Neuronal stem cell (in vitro differentiated cells): ENCODE results near the gene CORO2B.
A peak's percentile ranks its signal among the peaks of the same experiment; 100 is the strongest.

Source experiments
- DNase-seq: peaks from one replicate; pipeline ENCODE4 v3.0.0-alpha.2; 2013; ENCODE audit warnings: low spot score
- H2AFZ ChIP-seq: one replicate; pipeline ENCODE4 v1.6.1; 2013; ENCODE audit warnings: mild to moderate bottlenecking, low read length, inconsistent platforms
- H2AK5ac ChIP-seq: 2 replicates; pipeline ENCODE4 v1.6.1; 2013; ENCODE audit warnings: low read depth, mild to moderate bottlenecking, inconsistent platforms, low read length, moderate library complexity, mixed read lengths
- H2BK120ac ChIP-seq: 2 replicates; pipeline ENCODE4 v1.6.1; 2013; ENCODE audit warnings: low read depth, mild to moderate bottlenecking, inconsistent platforms, low read length, moderate library complexity, mixed read lengths
- H2BK12ac ChIP-seq: one replicate; pipeline ENCODE4 v1.6.1; 2013; ENCODE audit warnings: low read length, inconsistent platforms
- H2BK15ac ChIP-seq: 2 replicates; pipeline ENCODE4 v1.6.1; 2013; ENCODE audit warnings: mild to moderate bottlenecking, low read length, inconsistent platforms, mixed read lengths
- H2BK5ac ChIP-seq: one replicate; pipeline ENCODE4 v1.6.1; 2013; ENCODE audit warnings: inconsistent platforms, mild to moderate bottlenecking, low read length, moderate library complexity
- H3K14ac ChIP-seq: one replicate; pipeline ENCODE4 v1.6.1; 2013; ENCODE audit warnings: low read length, inconsistent platforms
- H3K18ac ChIP-seq: 2 replicates; pipeline ENCODE4 v1.6.1; 2013; ENCODE audit warnings: low read length, inconsistent platforms
- H3K23ac ChIP-seq: 2 replicates; pipeline ENCODE4 v1.6.1; 2013; ENCODE audit warnings: low read depth, mild to moderate bottlenecking, mixed read lengths, low read length, inconsistent platforms; ENCODE audit not compliant: poor library complexity
- H3K27ac ChIP-seq: replicated peaks from 3 replicates; pipeline ENCODE4 v1.5.1; 2013; ENCODE audit warnings: low read length, inconsistent platforms
- H3K27me3 ChIP-seq, 3 experiments: 2 replicates each; pipeline ENCODE4 v1.6.1; 2013; ENCODE audit warnings: low read length in 3 of 3, mild to moderate bottlenecking in 2 of 3, inconsistent platforms in 1 of 3, low read depth in 1 of 3, mixed read lengths in 1 of 3, moderate library complexity in 1 of 3; ENCODE audit not compliant: control insufficient read depth in 3 of 3, insufficient read depth in 3 of 3
- H3K36me3 ChIP-seq, 2 donors: replicated peaks in 1 of 2; 2 replicates each; pipeline ENCODE4 v1.6.1; 2013; ENCODE audit warnings: low read length in 2 of 2; ENCODE audit not compliant: control insufficient read depth in 2 of 2, insufficient read depth in 2 of 2
- H3K4ac ChIP-seq: 2 replicates; pipeline ENCODE4 v1.6.1; 2013; ENCODE audit warnings: inconsistent platforms, mild to moderate bottlenecking, low read length, moderate library complexity
- H3K4me1 ChIP-seq, 2 donors: 1 replicate in 1 of 2; 2 replicates in 1 of 2; pipeline ENCODE4 v1.6.1; 2013; ENCODE audit warnings: low read length in 2 of 2, low read depth in 1 of 2; ENCODE audit not compliant: control insufficient read depth in 2 of 2, insufficient read depth in 1 of 2
- H3K4me2 ChIP-seq: one replicate; pipeline ENCODE4 v1.6.1; 2013; ENCODE audit warnings: mild to moderate bottlenecking, low read length, inconsistent platforms; ENCODE audit not compliant: insufficient read depth, poor library complexity, severe bottlenecking
- H3K4me3 ChIP-seq, 2 donors: 2 replicates each; pipeline ENCODE4 v1.5.1; 2013; ENCODE audit warnings: low read length in 2 of 2, mild to moderate bottlenecking in 2 of 2, inconsistent platforms in 1 of 2, moderate library complexity in 1 of 2
- H3K79me1 ChIP-seq: one replicate; pipeline ENCODE4 v1.6.1; 2013; ENCODE audit warnings: low read depth, mild to moderate bottlenecking, inconsistent platforms, low read length, moderate library complexity
- H3K9ac ChIP-seq: one replicate; pipeline ENCODE4 v1.6.1; 2013; ENCODE audit warnings: mild to moderate bottlenecking, low read depth, low read length, inconsistent platforms; ENCODE audit not compliant: poor library complexity
- H3K9me3 ChIP-seq, 2 donors: replicated peaks in 1 of 2; 2 replicates each; pipeline versions ENCODE3 to v1.6.1; 2013; ENCODE audit warnings: low read length in 2 of 2, mild to moderate bottlenecking in 2 of 2, inconsistent platforms in 1 of 2, low read depth in 1 of 2, mixed read lengths in 1 of 2, moderate library complexity in 1 of 2; ENCODE audit not compliant: control insufficient read depth in 2 of 2, insufficient read depth in 1 of 2
- H4K8ac ChIP-seq: one replicate; pipeline ENCODE4 v1.6.1; 2013; ENCODE audit warnings: low read depth, mild to moderate bottlenecking, inconsistent platforms, low read length, moderate library complexity
- H4K91ac ChIP-seq: one replicate; pipeline ENCODE4 v1.6.1; 2013; ENCODE audit warnings: low read length, low read depth, mild to moderate bottlenecking, inconsistent platforms; ENCODE audit not compliant: poor library complexity
- WGBS, 2 donors: extraction: QIAGEN DNeasy Blood & Tissue Kit; methylation state at CpG; one replicate each; pipeline ENCODE4 v1.1.7; 2013; ENCODE audit warnings: missing lambda C conversion rate in 2 of 2, mixed read lengths in 1 of 2; ENCODE audit not compliant: insufficient read length in 2 of 2, insufficient replicate concordance in 1 of 2; ENCODE audit errors: extremely low coverage in 2 of 2; 5-methylcytosine and 5-hydroxymethylcytosine counted together

Gene CORO2B

DNA sequence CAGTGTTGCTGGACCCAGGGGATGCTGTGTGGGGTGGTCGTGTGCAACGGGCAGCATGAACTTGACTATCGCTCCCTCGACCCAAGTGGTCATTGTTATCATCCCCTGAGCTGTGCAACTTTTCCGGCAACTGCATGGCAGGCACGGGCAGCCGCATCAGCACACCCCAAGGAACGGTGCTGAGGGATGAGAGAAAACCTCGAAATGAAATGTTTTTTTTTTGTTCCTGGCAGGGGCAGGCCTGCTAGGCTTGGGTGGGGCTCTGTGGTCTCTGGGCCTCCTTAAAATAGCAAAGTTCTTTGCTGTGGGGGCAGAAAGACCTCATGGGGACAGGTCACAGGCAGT lies 51.4 kb downstream of the CORO2B start:
- no peak overlapping the region for H3K4ac ChIP-seq
- no peak overlapping the region for H3K4me3 ChIP-seq
- no peak overlapping the region for H3K18ac ChIP-seq
- H3K9ac ChIP-seq, result no peak overlapping the region
- no peak overlapping the region for H4K91ac ChIP-seq
- H2AFZ ChIP-seq, result no peak overlapping the region
- H2BK120ac ChIP-seq, result no peak overlapping the region
- H3K27me3 ChIP-seq, result no peaks in the 10 kb centered on the region
- H3K4me1 ChIP-seq, result peaks cover 3 to 10% of the 10 kb centered on the region in 2 donors
- no peak for DNase-seq
- H2BK15ac ChIP-seq, result no peak overlapping the region
- H3K4me2 ChIP-seq, result no peak overlapping the region
- no peak overlapping the region for H3K23ac ChIP-seq
- H2AK5ac ChIP-seq, result no peak overlapping the region
- no peak overlapping the region for H3K27ac ChIP-seq
- WGBS, 2 donors, result no CpG with 5 or more reads among the region's 9 CpGs
- H4K8ac ChIP-seq, result no peak overlapping the region
- no peak overlapping the region for H3K14ac ChIP-seq
- H3K9me3 ChIP-seq, result no peaks in the 10 kb centered on the region
- no peak overlapping the region for H2BK5ac ChIP-seq
- no peaks in the 10 kb centered on the region for H3K79me1 ChIP-seq
- no peak overlapping the region for H2BK12ac ChIP-seq
- H3K36me3 ChIP-seq, result no peaks in the 10 kb centered on the region

- Histone ChIP-seq H3K4me1 (peaks cover 3 to 10% of the 10 kb centered on the region in 2 donors), H3K9ac (no peak overlapping the region), H4K8ac (no peak overlapping the region), H2BK5ac (no peak overlapping the region), H3K18ac (no peak overlapping the region), H3K14ac (no peak overlapping the region), H3K9me3 (no peaks in the 10 kb centered on the region), H2AFZ (no peak overlapping the region), H3K23ac (no peak overlapping the region), H2AK5ac (no peak overlapping the region), H3K27me3 (no peaks in the 10 kb centered on the region), H3K79me1 (no peaks in the 10 kb centered on the region), H2BK15ac (no peak overlapping the region), H4K91ac (no peak overlapping the region), H3K4me2 (no peak overlapping the region), H3K4me3 (no peak overlapping the region), H3K4ac (no peak overlapping the region), H2BK12ac (no peak overlapping the region), H3K36me3 (no peaks in the 10 kb centered on the region), H3K27ac (no peak overlapping the region), H2BK120ac (no peak overlapping the region)
- DNase-seq, result no peak
- WGBS, 2 donors, result no CpG with 5 or more reads among the region's 8 CpGs
These were observed 52.0 kb downstream of the CORO2B start for GRCh38 chr15:68630836-68631235.

DNA sequence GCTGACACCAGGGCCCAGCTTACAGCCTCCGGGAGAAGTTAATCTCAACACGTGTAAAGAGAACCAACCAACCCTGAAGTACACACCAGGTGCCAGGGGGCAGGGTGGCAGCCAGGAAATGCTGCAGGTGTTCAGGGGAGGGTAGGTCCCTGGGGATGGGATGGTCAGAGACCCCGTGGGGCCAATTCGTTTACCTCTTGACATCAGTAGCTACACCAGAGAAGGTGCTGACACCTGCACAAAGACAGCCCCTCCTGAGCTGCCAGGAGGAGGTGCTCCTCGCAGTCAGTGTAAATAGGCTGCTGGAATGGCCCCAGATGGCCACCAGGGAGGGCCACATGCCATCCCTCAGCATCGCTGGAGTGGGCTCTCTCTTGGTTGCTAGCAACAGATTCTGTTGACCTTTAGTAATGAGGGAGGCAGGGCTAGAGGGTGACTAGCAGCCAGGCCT lies 52.8 kb downstream of the CORO2B start:
- no peaks in the 10 kb centered on the region for H3K27me3 ChIP-seq
- no peak overlapping the region for H2BK12ac ChIP-seq
- no peak overlapping the region for H3K4me2 ChIP-seq
- H2BK5ac ChIP-seq, result no peak overlapping the region
- H3K4ac ChIP-seq, result no peak overlapping the region
- peaks cover 3 to 6% of the 10 kb centered on the region in 2 donors for H3K4me1 ChIP-seq
- H4K91ac ChIP-seq, result no peak overlapping the region
- no peaks in the 10 kb centered on the region for H3K9me3 ChIP-seq
- H3K4me3 ChIP-seq, result no peak overlapping the region
- peak overlapping the region; percentile 17 for H2AK5ac ChIP-seq
- no peaks in the 10 kb centered on the region for H3K36me3 ChIP-seq
- no peak overlapping the region for H3K27ac ChIP-seq
- no peak overlapping the region for H3K9ac ChIP-seq
- no peak overlapping the region for H2BK15ac ChIP-seq
- no peak overlapping the region for H3K23ac ChIP-seq
- peak overlapping the region; percentile 22 for H3K18ac ChIP-seq
- no peak for DNase-seq
- H2BK120ac ChIP-seq, result no peak overlapping the region
- H2AFZ ChIP-seq, result no peak overlapping the region
- no peaks in the 10 kb centered on the region for H3K79me1 ChIP-seq
- WGBS, 2 donors, result no CpG with 5 or more reads among the region's 6 CpGs
- no peak overlapping the region for H4K8ac ChIP-seq
- H3K14ac ChIP-seq, result no peak overlapping the region

DNA sequence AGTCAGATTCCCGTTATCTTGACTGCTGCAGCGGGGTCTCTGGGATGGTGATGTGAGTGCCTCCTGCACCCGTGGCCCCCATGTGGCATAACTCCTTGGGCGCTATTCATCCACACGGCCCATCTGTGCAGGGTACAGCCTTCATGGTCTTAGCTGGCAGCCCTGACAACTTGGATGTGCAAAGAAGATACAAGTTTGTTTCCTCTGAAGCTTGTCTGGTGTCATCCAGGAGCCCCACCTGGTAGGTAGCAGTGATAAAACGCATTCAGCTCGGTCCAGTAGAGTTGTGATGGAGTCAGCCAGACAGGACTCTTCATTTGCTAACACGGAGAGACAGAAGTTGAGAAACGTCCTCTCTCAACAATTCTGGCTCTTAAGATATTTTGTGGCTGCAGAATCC lies 53.3 kb downstream of the CORO2B start:
- no peaks in the 10 kb centered on the region for H3K79me1 ChIP-seq
- no peak overlapping the region for H3K4me2 ChIP-seq
- DNase-seq, result no peak
- no peak overlapping the region for H2BK12ac ChIP-seq
- H3K9ac ChIP-seq, result no peak overlapping the region
- H3K14ac ChIP-seq, result no peak overlapping the region
- no peak overlapping the region for H3K18ac ChIP-seq
- H4K91ac ChIP-seq, result no peak overlapping the region
- no peak overlapping the region for H3K4ac ChIP-seq
- no peak overlapping the region for H3K4me3 ChIP-seq
- no peaks in the 10 kb centered on the region for H3K36me3 ChIP-seq
- H3K23ac ChIP-seq, result no peak overlapping the region
- no CpG with 5 or more reads among the region's 9 CpGs for WGBS, 2 donors
- H2BK120ac ChIP-seq, result no peak overlapping the region
- H2AFZ ChIP-seq, result no peak overlapping the region
- no peak overlapping the region for H3K27ac ChIP-seq
- no peak overlapping the region for H2BK15ac ChIP-seq
- H3K4me1 ChIP-seq, result peaks cover 3 to 6% of the 10 kb centered on the region in 2 donors
- no peak overlapping the region for H4K8ac ChIP-seq
- no peak overlapping the region for H2BK5ac ChIP-seq
- no peaks in the 10 kb centered on the region for H3K27me3 ChIP-seq
- no peaks in the 10 kb centered on the region for H3K9me3 ChIP-seq
- peak overlapping the region; percentile 17 for H2AK5ac ChIP-seq
